Stomach (tissue), 9 donors: ENCODE results near the gene SORCS1. TPM values are rescaled to one million over a fixed set of nuclear protein-coding genes. Genes with fewer than 3 reads are reported as not detected.

Experiments used
- DNase-seq, 2 donors: peaks; one replicate each; pipeline versions ENCODE4 v3.0.0 to v3.0.0-alpha.2; 2013 to 2019
- H3K27ac ChIP-seq, 5 donors: fragments of 200-600 bp in 4 of 5; sonication (generic) in 4 of 5; one replicate each; pipeline ENCODE4 v1.5.1; 2013 to 2019; ENCODE audit warnings: mild to moderate bottlenecking in 1 of 5, moderate library complexity in 1 of 5
- H3K27me3 ChIP-seq, 3 donors: fragments of 200-600 bp; sonication (generic); one replicate each; pipeline ENCODE4 v1.5.1; 2017 to 2019; ENCODE audit warnings: mixed run types in 1 of 3
- H3K36me3 ChIP-seq, 4 donors: fragments of 200-600 bp; sonication (generic); 1 replicate in 3 of 4; 2 replicates in 1 of 4; pipeline ENCODE4 v1.5.1; 2016 to 2019
- H3K4me1 ChIP-seq, 4 donors: fragments of 200-600 bp; sonication (generic); one replicate each; pipeline ENCODE4 v1.5.1; 2016 to 2019
- H3K4me3 ChIP-seq, 4 donors: fragments of 200-600 bp; sonication (generic) in 3 of 4; one replicate each; pipeline ENCODE4 v1.5.1; 2016 to 2019; ENCODE audit warnings: mild to moderate bottlenecking in 1 of 4
- H3K9me3 ChIP-seq, 4 donors: fragments of 200-600 bp; sonication (generic); one replicate each; pipeline ENCODE4 v1.5.1; 2016 to 2019
- CTCF ChIP-seq, 7 experiments: fragments of 450-650 bp in 4 of 7; fragments of 200-600 bp in 3 of 7; sonication (generic) in 3 of 7; IDR thresholded peaks; one replicate each; pipeline ENCODE4 v1.5.1; 2016 to 2019; ENCODE audit warnings: antibody characterized with exemption in 7 of 7, control low read depth in 2 of 7, mild to moderate bottlenecking in 1 of 7
- EP300 ChIP-seq: sonication (generic); formaldehyde crosslinking; IDR thresholded peaks from one replicate; pipeline ENCODE4 v1.6.1; 2017; ENCODE audit warnings: antibody characterized with exemption
- POLR2A ChIP-seq, 4 donors: fragments of 450-650 bp; IDR thresholded peaks; one replicate each; pipeline ENCODE4 v1.6.1; 2016; ENCODE audit warnings: antibody characterized with exemption in 4 of 4, control low read depth in 2 of 4, mild to moderate bottlenecking in 1 of 4, moderate library complexity in 1 of 4
- POLR2AphosphoS5 ChIP-seq, 3 donors: sonication (generic); formaldehyde crosslinking; IDR thresholded peaks; one replicate each; pipeline ENCODE4 v1.6.1; 2016; ENCODE audit warnings: antibody characterized with exemption in 3 of 3
- WGBS, 5 donors: extraction: QIAGEN DNeasy Blood & Tissue Kit in 3 of 5; methylation state at CpG; one replicate each; pipeline versions ENCODE4 v1.1.5 to v1.1.7; 2013 to 2018; 5-methylcytosine and 5-hydroxymethylcytosine counted together
- intact Hi-C: fragments of 100-400 bp; cut with DNase I; formaldehyde crosslinking; loops from one replicate; pipeline ENCODE4 v1.15.1; 2023; ENCODE audit warnings: low total_unique reads
- polyA plus RNA-seq, 3 donors: library from polyadenylated mRNA; stranded (reverse); fragments of 200-250 nt; gene quantifications; one replicate each; pipeline ENCODE4 v1.2.3, GENCODE V29; 2013
- total RNA-seq, 5 donors: library from RNA; depleted of rRNA; stranded (reverse); fragments of >200 nt; gene quantifications; one replicate each; pipeline versions ENCODE4 v1.1.0 to v1.2.3, GENCODE V29; 2014 to 2016
- donor health status: healthy with polysubstance abuse.
- donor health status: Bipolar disorder and iron deficiency.
- donor health status: healthy.

The SORCS1 gene
- total and polyA plus RNA-seq, 8 donors, result 0.25 to 10.1 (median 0.69) TPM

- intact Hi-C loops, result no loop called here
- 65 to 86% (median 80%) methylated on average over 1 of the region's 1 CpG for WGBS, 5 donors
- no peak overlapping the region for H3K27ac ChIP-seq
- DNase-seq, result no peak
- H3K9me3 ChIP-seq, result no peaks in the 10 kb centered on the region
- H3K27me3 ChIP-seq, result no peaks in the 10 kb centered on the region
- no peaks in the 10 kb centered on the region for H3K36me3 ChIP-seq
- TF ChIP-seq POLR2AphosphoS5 (IDR thresholded peaks at IDR 0.05) (no peak), POLR2A (IDR thresholded peaks at IDR 0.05) (no peak), CTCF (IDR thresholded peaks at IDR 0.05) (no peak), EP300 (no peak)
- H3K4me3 ChIP-seq, result no peak overlapping the region
- H3K4me1 ChIP-seq, result no peaks in the 10 kb centered on the region
Observed at GRCh38 chr10:106952033-106952432, 212.5 kb downstream of the SORCS1 start.

GRCh38 chr10:106949680-106950478 is 214.6 kb downstream of the SORCS1 start:
- Histone ChIP-seq H3K27me3 (no peaks in the 10 kb centered on the region), H3K4me1 (no peaks in the 10 kb centered on the region), H3K4me3 (no peak overlapping the region), H3K36me3 (no peaks in the 10 kb centered on the region), H3K9me3 (no peaks in the 10 kb centered on the region), H3K27ac (no peak overlapping the region)
- no peak for DNase-seq
- intact Hi-C loops, result no loop called here
- 47 to 65% (median 54%) methylated on average over 5 of the region's 5 CpGs for WGBS, 5 donors
- TF ChIP-seq EP300, result no peak
- no peak for TF ChIP-seq CTCF (IDR thresholded peaks at IDR 0.05)
- no peak for TF ChIP-seq POLR2A (IDR thresholded peaks at IDR 0.05)
- TF ChIP-seq POLR2AphosphoS5 (IDR thresholded peaks at IDR 0.05), result no peak

GRCh38 chr10:106947643-106948042 is 216.9 kb downstream of the SORCS1 start:
- DNase-seq, result no peak
- Histone ChIP-seq H3K4me1 (no peaks in the 10 kb centered on the region), H3K4me3 (no peak overlapping the region), H3K27ac (no peak overlapping the region), H3K9me3 (no peaks in the 10 kb centered on the region), H3K36me3 (no peaks in the 10 kb centered on the region), H3K27me3 (no peaks in the 10 kb centered on the region)
- WGBS, 5 donors, result 86 to 94% (median 88%) methylated on average over 3 of the region's 3 CpGs
- intact Hi-C loops, result no loop called here
- TF ChIP-seq POLR2A (IDR thresholded peaks at IDR 0.05) (no peak), POLR2AphosphoS5 (IDR thresholded peaks at IDR 0.05) (no peak), EP300 (no peak), CTCF (IDR thresholded peaks at IDR 0.05) (no peak)

- intact Hi-C loops, result no loop called here
- DNase-seq, result no peak
- Histone ChIP-seq H3K9me3 (no peaks in the 10 kb centered on the region), H3K4me1 (no peaks in the 10 kb centered on the region), H3K27ac (no peak overlapping the region), H3K36me3 (no peaks in the 10 kb centered on the region), H3K4me3 (no peak overlapping the region), H3K27me3 (no peaks in the 10 kb centered on the region)
- TF ChIP-seq EP300 (no peak), POLR2AphosphoS5 (IDR thresholded peaks at IDR 0.05) (no peak), CTCF (IDR thresholded peaks at IDR 0.05) (no peak), POLR2A (IDR thresholded peaks at IDR 0.05) (no peak)
- WGBS, 5 donors, result 45 to 55% (median 50%) methylated on average over 4 of the region's 4 CpGs
Observed at GRCh38 chr10:106942035-106942662, 222.4 kb downstream of the SORCS1 start.
